NOMO-1 (cell line): ENCODE results near the gene IRF2BP1.
"Not testable (repeated sequence)": the region's sequence is repeated elsewhere in the genome, so short reads cannot be mapped to it uniquely, and the experiment has no call there.

Experiments used
- DNase-seq, 2 experiments: peaks; one replicate each; lab custom pipeline; 2025; ENCODE audit not compliant: unreplicated experiment in 2 of 2; lab: John Stamatoyannopoulos, UW

The IRF2BP1 gene

GRCh38 chr19:45882652-45883585 lies 3.0 kb downstream of the IRF2BP1 start:
- DNase-seq = peak; percentile 70 to 71

- no peak for DNase-seq
These were observed 3.9 kb downstream of the IRF2BP1 start for GRCh38 chr19:45881909-45882528.

- no peak for DNase-seq
These were observed 4.6 kb downstream of the IRF2BP1 start for GRCh38 chr19:45881082-45881908.

- DNase-seq = no peak
These were observed 6.0 kb downstream of the IRF2BP1 start for GRCh38 chr19:45879971-45880370.

GRCh38 chr19:45879055-45879454 lies 6.9 kb downstream of the IRF2BP1 start:
- DNase-seq = no peak

GRCh38 chr19:45878043-45878794 lies 7.7 kb downstream of the IRF2BP1 start:
- DNase-seq = no peak

- DNase-seq = no peak
These were observed 9.3 kb downstream of the IRF2BP1 start for GRCh38 chr19:45876411-45877197.

- no peak for DNase-seq
These were observed 9.9 kb downstream of the IRF2BP1 start for GRCh38 chr19:45876161-45876410.

- DNase-seq = no peak
These were observed 11.3 kb downstream of the IRF2BP1 start for GRCh38 chr19:45874620-45874966.

GRCh38 chr19:45873219-45873772 lies 12.6 kb downstream of the IRF2BP1 start:
- no peak for DNase-seq

- no peak for DNase-seq
These were observed 13.6 kb downstream of the IRF2BP1 start for GRCh38 chr19:45872095-45872919.

GRCh38 chr19:45870798-45871197 lies 15.1 kb downstream of the IRF2BP1 start:
- no peak for DNase-seq

GRCh38 chr19:45867241-45867640 lies 18.7 kb downstream of the IRF2BP1 start:
- not testable (repeated sequence) for DNase-seq

GRCh38 chr19:45866400-45867176 lies 19.4 kb downstream of the IRF2BP1 start:
- DNase-seq = no peak

- DNase-seq = no peak
These were observed 20.5 kb downstream of the IRF2BP1 start for GRCh38 chr19:45865269-45865948.

GRCh38 chr19:45864629-45865082 lies 21.3 kb downstream of the IRF2BP1 start:
- no peak for DNase-seq

GRCh38 chr19:45863840-45864628 lies 21.9 kb downstream of the IRF2BP1 start, which contains the start of gene FOXA3:
Gene FOXA3, plus strand, starts transcription at chr19:45864326. Its CDS starts 131 bp downstream, at chr19:45864457.
- DNase-seq = peak; percentile 10 to 34
